Neuron (in vitro differentiated cells): ENCODE data around the gene LY6G5B.
A peak's percentile ranks its signal among the peaks of the same experiment; 100 is the strongest.

Source experiments
- H2AFZ ChIP-seq: one replicate; pipeline ENCODE4 v1.6.1; 2013; ENCODE audit warnings: low read depth, mild to moderate bottlenecking, inconsistent platforms, low read length, moderate library complexity
- H3K27me3 ChIP-seq: one replicate; pipeline ENCODE4 v1.6.1; 2013; ENCODE audit warnings: low read length; ENCODE audit not compliant: insufficient read depth
- H3K36me3 ChIP-seq: one replicate; pipeline ENCODE4 v1.6.1; 2013; ENCODE audit warnings: low read length; ENCODE audit not compliant: insufficient read depth
- H3K4me1 ChIP-seq: one replicate; pipeline ENCODE4 v1.6.1; 2013; ENCODE audit warnings: low read length; ENCODE audit not compliant: insufficient read depth
- H3K4me3 ChIP-seq: 2 replicates; pipeline ENCODE4 v1.5.1; 2013; ENCODE audit warnings: mild to moderate bottlenecking, low read length, moderate library complexity
- H3K9me3 ChIP-seq: one replicate; pipeline ENCODE4 v1.6.1; 2013; ENCODE audit warnings: low read length

LY6G5B gene

GRCh38 chr6:31651602-31652191 lies 18.1 kb upstream of the LY6G5B start:
- Histone ChIP-seq H3K36me3 (peaks cover 32% of the 10 kb centered on the region), H2AFZ (no peak overlapping the region), H3K9me3 (no peaks in the 10 kb centered on the region), H3K4me3 (peak overlapping the region; percentile 76), H3K4me1 (peaks cover 12% of the 10 kb centered on the region), H3K27me3 (no peaks in the 10 kb centered on the region)

- Histone ChIP-seq H3K36me3 (peaks cover 33% of the 10 kb centered on the region), H3K27me3 (no peaks in the 10 kb centered on the region)
Measured at GRCh38 chr6:31652925-31653724, 16.7 kb upstream of the LY6G5B start.

GRCh38 chr6:31654574-31655348 lies 15.0 kb upstream of the LY6G5B start:
- Histone ChIP-seq H3K4me1 (peaks cover 26% of the 10 kb centered on the region), H2AFZ (no peak overlapping the region), H3K36me3 (peaks cover 20% of the 10 kb centered on the region)

More at GRCh38 chr6:31652925-31653724, 16.7 kb upstream of the LY6G5B start:
- peak overlapping the region; percentile 1 for H2AFZ ChIP-seq
- peak overlapping the region; percentile 76 for H3K4me3 ChIP-seq
- peaks cover 12% of the 10 kb centered on the region for H3K4me1 ChIP-seq
- no peaks in the 10 kb centered on the region for H3K9me3 ChIP-seq

GRCh38 chr6:31655349-31656237 lies 14.2 kb upstream of the LY6G5B start, which contains the start of gene APOM:
APOM (plus strand) TSS chr6:31655894; CDS start chr6:31655967, 73 bp downstream.
- Histone ChIP-seq H3K4me3 (no peak within 1 kb of the TSS), H2AFZ (no peak within 1 kb of the TSS)

More at GRCh38 chr6:31654574-31655348, 15.0 kb upstream of the LY6G5B start:
- Histone ChIP-seq H3K27me3 (no peaks in the 10 kb centered on the region), H3K9me3 (no peaks in the 10 kb centered on the region), H3K4me3 (no peak overlapping the region)

GRCh38 chr6:31657406-31658157 lies 12.2 kb upstream of the LY6G5B start:
- Histone ChIP-seq H3K4me3 (no peak overlapping the region), H3K36me3 (peaks cover 31% of the 10 kb centered on the region), H3K4me1 (peaks cover 27% of the 10 kb centered on the region), H3K9me3 (no peaks in the 10 kb centered on the region), H3K27me3 (no peaks in the 10 kb centered on the region), H2AFZ (no peak overlapping the region)

More at GRCh38 chr6:31655349-31656237, 14.2 kb upstream of the LY6G5B start, which contains the start of gene APOM:
- H3K27me3 ChIP-seq = no peaks in the 10 kb centered on the region
- no peaks in the 10 kb centered on the region for H3K9me3 ChIP-seq
- peaks cover 32% of the 10 kb centered on the region for H3K4me1 ChIP-seq
- H3K36me3 ChIP-seq = peaks cover 20% of the 10 kb centered on the region

GRCh38 chr6:31658158-31658688 lies 11.6 kb upstream of the LY6G5B start:
- Histone ChIP-seq H2AFZ (no peak overlapping the region), H3K4me3 (no peak overlapping the region), H3K4me1 (peaks cover 29% of the 10 kb centered on the region), H3K27me3 (no peaks in the 10 kb centered on the region), H3K9me3 (no peaks in the 10 kb centered on the region), H3K36me3 (peaks cover 33% of the 10 kb centered on the region)

GRCh38 chr6:31658983-31659648 lies 10.7 kb upstream of the LY6G5B start:
- Histone ChIP-seq H3K27me3 (no peaks in the 10 kb centered on the region), H2AFZ (no peak overlapping the region), H3K36me3 (peaks cover 42% of the 10 kb centered on the region), H3K9me3 (no peaks in the 10 kb centered on the region), H3K4me1 (peaks cover 36% of the 10 kb centered on the region), H3K4me3 (peak overlapping the region; percentile 98)

GRCh38 chr6:31659649-31660380 lies 10.0 kb upstream of the LY6G5B start:
- H3K36me3 ChIP-seq = peaks cover 42% of the 10 kb centered on the region
- H3K27me3 ChIP-seq = no peaks in the 10 kb centered on the region
- peaks cover 40% of the 10 kb centered on the region for H3K4me1 ChIP-seq
- H3K4me3 ChIP-seq = peak overlapping the region; percentile 98
- H2AFZ ChIP-seq = peak overlapping the region; percentile 62
- H3K9me3 ChIP-seq = no peaks in the 10 kb centered on the region

GRCh38 chr6:31660381-31661261 lies 9.2 kb upstream of the LY6G5B start, which contains the start of gene C6orf47:
C6orf47 (minus strand) TSS chr6:31660778; CDS start chr6:31659947, 831 bp downstream.
- Histone ChIP-seq H3K4me1 (peaks cover 40% of the 10 kb centered on the region), H3K27me3 (no peaks in the 10 kb centered on the region), H3K4me3 (peak within 1 kb of the TSS; percentile 98), H3K36me3 (peaks cover 42% of the 10 kb centered on the region), H2AFZ (peak within 1 kb of the TSS; percentile 62), H3K9me3 (no peaks in the 10 kb centered on the region)
